HG02678 (cell line): Measurements from ENCODE around the gene RAB8A.

Experiments used
- ATAC-seq: cut with Tn5 transposase; IDR thresholded peaks from one replicate; pipeline ENCODE4 v1.9.1; 2021; ENCODE audit warnings: mild to moderate bottlenecking, moderate library complexity; ENCODE audit not compliant: unreplicated experiment

Gene RAB8A

DNA sequence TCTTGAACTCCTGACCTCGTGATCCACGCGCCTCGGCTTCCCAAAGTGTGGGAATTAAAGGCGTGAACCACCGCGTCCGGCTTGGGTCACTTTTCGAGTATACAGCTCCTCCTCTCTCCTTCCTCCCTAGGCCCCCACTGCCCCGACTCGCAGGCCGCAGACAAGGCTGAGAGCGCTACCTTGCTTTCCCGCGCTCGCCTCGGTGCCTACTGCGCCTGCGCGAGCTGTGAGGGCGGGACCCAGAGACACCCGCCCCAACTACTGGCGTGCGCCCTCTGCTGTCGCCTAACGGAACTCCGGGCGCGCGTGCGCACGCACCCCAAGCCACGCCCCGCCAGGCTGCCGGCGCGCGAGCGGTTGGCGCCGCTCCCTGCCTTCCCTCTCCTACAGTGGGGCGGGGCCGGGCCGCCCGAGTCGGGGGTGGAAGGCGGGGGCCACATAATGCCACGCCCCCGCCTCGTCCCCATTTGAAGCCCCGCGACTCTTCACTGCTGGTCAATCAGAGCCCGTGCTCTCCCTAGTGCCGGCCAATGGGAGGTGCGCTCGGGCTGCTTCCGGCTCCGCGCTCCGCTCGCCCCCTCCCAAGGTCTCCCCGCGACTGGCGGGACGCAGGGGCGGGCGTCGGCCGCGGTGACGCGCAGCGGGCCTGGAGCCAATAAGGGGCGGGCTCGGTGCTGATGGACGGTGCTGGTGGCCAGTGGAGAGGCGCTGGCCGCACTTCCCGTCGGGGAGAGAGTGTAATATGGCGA lies at the start of gene RAB8A:
Gene RAB8A (plus strand): TSS at position 730 of the 749 bp plus-strand sequence. CDS start 13 bp downstream, at position 743.
- ATAC-seq: peak; percentile 93

DNA sequence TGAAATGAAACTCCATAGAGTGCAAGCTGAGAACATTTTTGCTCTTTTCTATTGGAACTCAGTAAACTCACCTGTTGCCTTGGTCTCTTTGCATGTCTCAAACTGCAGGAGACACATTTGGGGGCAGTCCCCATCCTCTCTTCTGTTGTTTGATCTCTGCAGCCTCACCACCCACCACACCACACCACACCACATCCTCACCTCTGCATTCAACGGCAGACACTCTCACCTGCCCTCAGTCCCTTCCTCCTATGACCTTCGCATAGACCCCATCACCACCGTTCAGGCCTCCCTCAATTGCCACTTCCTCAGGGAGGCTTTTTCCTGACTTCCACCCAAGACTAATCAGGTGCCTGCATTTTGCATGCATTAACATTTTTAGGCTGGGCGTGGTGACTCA lies 49.7 kb upstream of the RAB8A start:
- ATAC-seq: no peak

DNA sequence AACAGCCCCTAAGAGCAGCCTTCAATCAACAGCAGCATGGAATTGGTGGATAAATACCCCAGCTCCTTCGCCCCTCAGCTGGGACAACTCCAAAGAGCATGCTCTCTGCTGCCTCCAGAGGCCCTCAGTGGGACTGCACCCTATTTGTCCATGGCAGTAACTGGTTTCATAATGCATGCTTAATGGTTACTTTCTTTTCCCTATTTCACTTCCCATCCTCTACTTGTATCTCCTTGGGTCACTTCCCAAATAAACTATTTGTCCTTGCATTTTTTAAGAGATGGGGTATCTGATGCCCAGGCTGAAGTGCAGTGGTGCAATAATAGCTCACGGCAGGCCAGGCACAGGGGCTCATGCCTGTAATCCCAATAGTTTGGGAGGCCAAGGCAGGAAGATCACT lies 48.9 kb upstream of the RAB8A start:
- ATAC-seq: no peak

DNA sequence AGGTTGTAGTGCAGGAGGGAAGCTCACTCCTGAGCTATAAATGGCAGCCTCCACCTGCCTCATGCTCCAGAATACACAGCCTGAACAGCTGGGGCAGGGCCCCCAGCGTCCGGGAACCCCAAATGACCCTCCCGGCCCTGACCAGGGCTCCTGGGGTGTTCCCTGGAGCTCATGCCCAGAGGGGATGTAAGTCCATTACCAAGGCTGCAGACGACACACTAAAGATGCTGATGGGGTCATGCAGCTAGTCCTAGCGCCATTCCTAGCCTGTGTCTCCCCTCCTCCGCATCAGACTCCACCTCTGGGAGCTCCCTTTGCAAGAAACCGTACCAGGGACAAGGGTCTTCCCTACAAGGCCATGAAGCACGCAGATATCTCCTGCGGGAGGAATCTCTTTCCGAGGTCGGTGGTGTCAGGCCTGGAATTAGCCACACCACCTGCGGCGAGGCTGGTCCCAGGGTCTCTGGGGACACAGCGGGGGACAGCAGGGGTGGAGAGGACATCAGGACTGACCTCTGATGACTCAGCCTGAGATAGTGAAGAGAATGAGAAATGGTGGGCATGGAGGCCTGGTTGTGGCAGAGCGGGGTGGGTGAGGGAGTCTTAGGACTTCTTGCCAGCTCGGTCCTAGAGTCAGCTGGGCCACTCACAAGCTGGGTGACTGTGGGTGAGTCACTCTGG lies 47.3 kb upstream of the RAB8A start:
- ATAC-seq: no peak

GRCh38 chr19:16066611-16067104 lies 45.0 kb upstream of the RAB8A start:
- no peak for ATAC-seq

GRCh38 chr19:16067205-16067938 lies 44.3 kb upstream of the RAB8A start:
- ATAC-seq: no peak

DNA sequence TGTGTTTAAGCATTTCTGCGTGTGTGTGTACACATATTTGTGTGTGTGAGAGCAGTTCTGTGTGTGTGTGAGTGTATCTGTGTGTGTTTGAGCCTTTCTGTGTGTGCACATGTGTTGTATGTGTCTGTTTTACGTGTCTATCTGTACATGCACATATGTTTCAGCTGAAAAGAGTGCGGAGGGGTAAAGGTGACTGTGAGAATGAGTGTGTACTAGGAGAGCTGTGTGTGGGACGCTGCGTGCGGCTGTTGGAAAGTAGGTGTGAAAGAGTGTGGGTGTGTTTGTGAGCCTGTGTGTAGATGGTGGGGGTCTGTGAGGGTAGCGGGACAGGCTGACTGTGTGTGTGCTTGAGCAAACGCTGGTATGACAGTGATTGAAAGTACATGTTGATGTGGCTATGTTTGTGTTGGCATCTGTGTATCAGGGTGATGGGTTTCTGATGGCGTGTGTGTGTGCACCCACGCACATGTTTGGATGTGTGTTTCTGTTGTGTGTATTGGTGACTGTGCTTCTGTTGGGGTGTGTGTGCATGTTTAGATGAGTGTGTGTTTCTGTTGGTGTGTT lies 42.9 kb upstream of the RAB8A start:
- no peak for ATAC-seq

GRCh38 chr19:16069813-16070365 lies 41.8 kb upstream of the RAB8A start:
- ATAC-seq: no peak

GRCh38 chr19:16070366-16070990 lies 41.2 kb upstream of the RAB8A start:
- peak; percentile 64 for ATAC-seq

DNA sequence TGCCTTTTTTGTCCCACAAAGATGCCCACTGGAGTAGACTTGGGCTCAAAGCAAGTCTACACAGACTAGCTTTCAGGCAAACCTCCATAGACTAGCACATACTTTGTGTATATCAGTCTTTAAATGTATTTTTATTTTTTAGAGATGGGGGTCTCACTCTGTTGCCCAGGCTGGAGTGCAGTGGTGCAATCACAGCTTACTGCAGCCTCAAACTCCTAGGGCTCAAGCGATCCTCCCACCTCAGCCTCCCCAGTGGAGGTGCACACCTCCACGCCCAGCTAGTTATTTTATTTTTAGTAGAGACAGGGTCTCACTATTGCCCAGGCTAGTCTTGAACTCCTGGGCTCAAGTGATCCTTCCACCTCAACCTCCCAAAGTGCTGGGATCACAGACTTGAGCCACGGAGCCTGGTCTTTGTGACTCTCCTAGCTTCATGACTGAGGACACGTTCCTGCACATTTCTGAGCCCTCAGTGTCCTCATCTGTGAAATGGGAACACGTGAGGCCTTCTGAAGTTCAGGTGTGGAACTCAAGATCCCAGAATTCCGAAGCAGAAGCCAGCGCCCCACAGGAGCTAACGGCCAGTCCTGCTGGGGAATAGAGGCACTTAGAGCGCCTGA lies 40.5 kb upstream of the RAB8A start:
- no peak for ATAC-seq

DNA sequence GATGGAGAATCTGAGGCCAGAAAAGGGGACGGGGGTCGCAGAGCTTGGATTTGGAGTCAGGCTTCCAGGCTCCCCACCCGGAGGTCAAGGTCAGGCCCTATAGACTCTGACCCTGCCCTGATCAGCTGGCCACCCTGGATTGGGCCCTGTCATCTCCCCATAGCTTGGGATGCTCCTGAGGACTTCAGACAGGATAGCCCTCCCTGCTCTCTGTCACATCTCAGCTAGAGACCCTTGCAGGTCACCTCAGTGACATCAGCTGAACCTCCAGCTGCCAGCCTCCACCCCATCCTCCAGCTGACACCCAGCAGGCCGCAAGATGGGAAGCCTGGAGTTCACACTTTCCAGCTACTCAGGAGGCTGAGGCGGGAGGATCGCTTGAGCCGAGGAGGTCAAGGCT lies 38.2 kb upstream of the RAB8A start:
- ATAC-seq: no peak

DNA sequence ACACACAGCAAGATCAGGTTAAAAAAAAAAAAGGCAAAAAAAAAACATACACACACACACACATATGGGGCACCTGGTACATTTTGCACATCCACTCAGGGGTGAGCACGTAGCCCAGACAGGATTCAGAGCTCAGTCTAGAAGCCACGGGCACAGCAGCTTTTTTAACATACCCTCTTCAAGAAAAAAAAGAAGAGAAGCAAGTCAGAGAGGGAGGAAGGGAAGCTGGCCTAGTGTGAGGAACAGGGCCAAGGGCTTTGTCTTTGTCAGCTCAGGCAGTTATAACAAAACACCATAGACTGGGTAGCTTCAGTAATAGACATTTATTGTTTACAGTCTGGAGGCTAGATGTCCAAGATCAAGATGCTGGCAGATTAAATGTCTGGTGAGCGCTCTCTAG lies 37.7 kb upstream of the RAB8A start:
- ATAC-seq: no peak

DNA sequence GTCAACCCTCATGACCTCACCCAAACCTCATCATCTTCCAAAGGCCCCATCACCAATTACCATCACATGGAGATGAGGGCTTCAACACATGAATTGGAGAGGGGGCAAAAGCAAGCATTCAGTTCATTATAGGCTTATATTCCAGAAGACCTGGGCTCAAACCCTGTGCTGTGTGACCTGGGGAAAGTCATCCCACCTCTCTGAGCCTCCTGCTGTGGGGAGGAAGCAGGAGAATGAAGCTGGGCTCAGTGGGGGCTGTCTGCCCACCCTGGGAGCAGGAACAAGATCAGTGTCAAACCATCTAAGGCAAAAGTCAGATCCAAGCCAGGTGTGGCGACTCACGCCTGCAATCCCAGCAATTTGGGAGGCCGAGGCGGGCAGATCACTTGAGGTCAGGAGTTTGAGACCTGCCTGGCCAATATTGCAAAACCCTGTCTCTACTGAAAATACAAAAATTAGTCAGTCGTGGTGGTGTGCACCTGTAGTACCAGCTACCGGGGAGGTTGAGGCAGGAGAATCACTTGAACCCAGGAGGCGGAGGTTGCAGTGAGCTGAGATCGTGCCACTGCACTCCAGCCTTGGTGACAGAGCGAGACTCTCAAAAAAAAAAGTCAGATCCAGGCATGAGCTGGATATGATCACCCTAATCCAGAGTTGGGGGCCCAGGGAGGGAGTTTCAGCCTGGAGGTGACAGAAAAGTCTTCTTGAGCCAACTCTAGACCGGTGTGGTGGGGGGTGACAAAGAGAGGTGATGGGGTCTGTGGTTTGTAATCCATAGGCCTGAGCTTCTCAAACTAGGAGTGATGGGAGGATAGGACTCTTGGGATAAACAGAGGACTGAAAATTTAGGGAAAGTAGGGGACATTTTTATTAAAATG lies 37.0 kb upstream of the RAB8A start:
- ATAC-seq: no peak

DNA sequence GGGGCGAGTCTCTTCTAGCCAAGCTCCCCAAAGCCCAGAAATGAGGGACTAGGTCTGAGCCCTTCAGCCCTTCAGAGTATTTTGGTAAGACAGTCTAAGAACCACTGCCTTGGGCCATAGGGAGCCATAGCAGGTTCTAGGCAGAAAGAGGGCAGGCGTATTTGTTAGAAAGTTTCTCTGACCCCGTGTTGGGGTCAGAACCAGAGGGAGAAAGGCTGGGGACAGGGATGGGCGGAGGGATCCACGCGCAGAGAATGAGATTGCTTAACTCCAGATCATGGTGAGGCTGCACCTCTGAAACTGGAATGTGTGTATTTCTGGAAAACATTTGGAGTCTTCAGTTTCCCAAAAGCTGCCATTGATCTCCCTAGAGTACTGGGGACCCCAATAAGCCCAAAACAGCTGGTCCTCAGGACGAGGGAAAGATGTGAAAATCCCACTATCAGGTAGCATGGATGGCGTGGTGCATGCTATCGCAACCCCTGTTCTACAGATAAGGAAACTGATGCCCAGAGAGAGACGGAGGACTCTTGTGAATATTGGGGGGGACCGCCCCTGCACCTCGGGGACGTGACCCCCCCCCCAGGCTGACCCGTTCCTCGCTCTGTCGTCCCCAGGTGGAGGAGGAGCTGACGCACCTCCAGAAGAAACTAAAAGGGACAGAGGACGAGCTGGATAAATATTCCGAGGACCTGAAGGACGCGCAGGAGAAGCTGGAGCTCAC lies 36.1 kb upstream of the RAB8A start:
- ATAC-seq: no peak

GRCh38 chr19:16076154-16076957 lies 35.3 kb upstream of the RAB8A start, which contains the start of gene TPM4:
Gene TPM4, plus strand, starts transcription at chr19:16076495. Its CDS starts 71 bp downstream, at chr19:16076566.
- ATAC-seq: peak; percentile 71

- no peak for ATAC-seq
Observed at GRCh38 chr19:16076958-16077611, 34.6 kb upstream of the RAB8A start.
